H9 (cell line): ENCODE measurements around the gene GDI1. TPM values are rescaled to one million over a fixed set of nuclear protein-coding genes. Genes with fewer than 3 reads are reported as not detected.

ENCODE experiments used
- DNase-seq: peaks from one replicate; pipeline ENCODE4 v3.0.0-alpha.2; 2017
- H2AFZ ChIP-seq: one replicate; pipeline ENCODE4 v1.6.1; 2013; ENCODE audit warnings: mild to moderate bottlenecking, low read length, control low read depth, moderate library complexity
- H2AK5ac ChIP-seq: 2 replicates; pipeline ENCODE4 v1.6.1; 2013; ENCODE audit warnings: low read length, control low read depth, mixed read lengths; ENCODE audit not compliant: insufficient read length
- H2BK120ac ChIP-seq: one replicate; pipeline ENCODE4 v1.6.1; 2013; ENCODE audit warnings: low read depth, mild to moderate bottlenecking, low read length, control low read depth, inconsistent platforms; ENCODE audit not compliant: poor library complexity, severe bottlenecking
- H2BK12ac ChIP-seq: 2 replicates; pipeline ENCODE4 v1.6.1; 2013; ENCODE audit warnings: low read length, control low read depth, mixed read lengths, low read depth; ENCODE audit not compliant: insufficient read length
- H2BK15ac ChIP-seq: 2 replicates; pipeline ENCODE4 v1.6.1; 2013; ENCODE audit warnings: low read depth, low read length, control low read depth
- H2BK20ac ChIP-seq: one replicate; pipeline ENCODE4 v1.6.1; 2013; ENCODE audit warnings: low read depth, mild to moderate bottlenecking, low read length, control low read depth, inconsistent platforms; ENCODE audit not compliant: poor library complexity, severe bottlenecking
- H2BK5ac ChIP-seq: 2 replicates; pipeline ENCODE4 v1.6.1; 2013; ENCODE audit warnings: low read length, control low read depth, mixed read lengths; ENCODE audit not compliant: insufficient read length
- H3K14ac ChIP-seq: 2 replicates; pipeline ENCODE4 v1.6.1; 2013; ENCODE audit warnings: low read length, control low read depth; ENCODE audit not compliant: insufficient read depth
- H3K18ac ChIP-seq: 2 replicates; pipeline ENCODE4 v1.6.1; 2013; ENCODE audit warnings: low read depth, mild to moderate bottlenecking, mixed read lengths, low read length, control low read depth; ENCODE audit not compliant: insufficient read length
- H3K23ac ChIP-seq: 2 replicates; pipeline ENCODE4 v1.6.1; 2013; ENCODE audit warnings: low read length, control low read depth, mixed read lengths, low read depth; ENCODE audit not compliant: insufficient read length
- H3K23me2 ChIP-seq: 2 replicates; pipeline ENCODE4 v1.6.1; 2013; ENCODE audit warnings: low read depth, mild to moderate bottlenecking, mixed read lengths, low read length, control low read depth; ENCODE audit not compliant: insufficient read length, poor library complexity, severe bottlenecking
- H3K27ac ChIP-seq: 2 replicates; pipeline ENCODE4 v1.5.1; 2013; ENCODE audit warnings: low read length, control low read depth, mixed read lengths, low read depth; ENCODE audit not compliant: insufficient read length
- H3K27me3 ChIP-seq: 2 replicates; pipeline ENCODE4 v1.6.1; 2013; ENCODE audit warnings: low read length, control low read depth, inconsistent platforms; ENCODE audit not compliant: insufficient read depth
- H3K4ac ChIP-seq: 2 replicates; pipeline ENCODE4 v1.6.1; 2013; ENCODE audit warnings: low read depth, mild to moderate bottlenecking, control low read depth, inconsistent platforms, low read length, moderate library complexity
- H3K4me1 ChIP-seq: 2 replicates; pipeline ENCODE4 v1.6.1; 2013; ENCODE audit warnings: low read length, control low read depth, inconsistent platforms; ENCODE audit not compliant: insufficient read depth
- H3K4me2 ChIP-seq: 2 replicates; pipeline ENCODE4 v1.6.1; 2013; ENCODE audit warnings: low read length, control low read depth, mixed read lengths; ENCODE audit not compliant: insufficient read length, insufficient read depth
- H3K56ac ChIP-seq: 2 replicates; pipeline ENCODE4 v1.6.1; 2013; ENCODE audit warnings: low read depth, mild to moderate bottlenecking, mixed read lengths, low read length, control low read depth; ENCODE audit not compliant: insufficient read length
- H3K79me1 ChIP-seq: 2 replicates; pipeline ENCODE4 v1.6.1; 2013; ENCODE audit warnings: low read depth, mild to moderate bottlenecking, moderate library complexity, low read length, control low read depth, inconsistent platforms; ENCODE audit not compliant: insufficient read depth, poor library complexity, severe bottlenecking
- H3K79me2 ChIP-seq: 2 replicates; pipeline ENCODE4 v1.6.1; 2013; ENCODE audit warnings: low read length, control low read depth, inconsistent platforms; ENCODE audit not compliant: insufficient read depth
- H3K9ac ChIP-seq: 2 replicates; pipeline ENCODE4 v1.6.1; 2013; ENCODE audit warnings: low read length, control low read depth, mixed read lengths; ENCODE audit not compliant: insufficient read length; ENCODE audit errors: extremely low read depth
- H3K9me3 ChIP-seq: one replicate; pipeline ENCODE4 v1.6.1; 2013; ENCODE audit warnings: low read depth, low read length, inconsistent platforms; ENCODE audit not compliant: control insufficient read depth
- H3T11ph ChIP-seq: one replicate; pipeline ENCODE4 v1.6.1; 2013; ENCODE audit warnings: mild to moderate bottlenecking, low read length, control low read depth, inconsistent platforms
- H4K20me1 ChIP-seq: one replicate; pipeline ENCODE4 v1.6.1; 2013; ENCODE audit not compliant: control insufficient read depth, insufficient read length, insufficient read depth
- H4K5ac ChIP-seq: 2 replicates; pipeline ENCODE4 v1.6.1; 2013; ENCODE audit warnings: low read depth, mild to moderate bottlenecking, mixed read lengths, low read length, control low read depth; ENCODE audit not compliant: insufficient read length
- H4K8ac ChIP-seq: replicated peaks from 2 replicates; pipeline ENCODE4 v1.6.1; 2013; ENCODE audit warnings: low read length, control low read depth, mixed read lengths, low read depth; ENCODE audit not compliant: insufficient read length
- H4K91ac ChIP-seq: 2 replicates; pipeline ENCODE4 v1.6.1; 2013; ENCODE audit warnings: low read depth, mild to moderate bottlenecking, moderate library complexity, mixed read lengths, low read length, control low read depth; ENCODE audit not compliant: insufficient read length
- H3K27ac Mint-ChIP-seq, 3 experiments: 2 replicates in 2 of 3; 3 replicates in 1 of 3; pipeline ENCODE4 v1.8.0; 2020 to 2021; ENCODE audit warnings: mixed read lengths in 3 of 3, mild to moderate bottlenecking in 1 of 3, moderate library complexity in 1 of 3
- H3K27me3 Mint-ChIP-seq: 2 replicates; pipeline ENCODE4 v1.8.0; 2021; ENCODE audit warnings: low read depth, mild to moderate bottlenecking, moderate library complexity, mixed read lengths
- H3K36me3 Mint-ChIP-seq, 3 experiments: 2 replicates in 2 of 3; 3 replicates in 1 of 3; pipeline ENCODE4 v1.8.0; 2020 to 2021; ENCODE audit warnings: low read depth in 3 of 3, mixed read lengths in 3 of 3; ENCODE audit not compliant: insufficient read depth in 1 of 3
- H3K4me1 Mint-ChIP-seq, 2 experiments: 2 replicates each; pipeline ENCODE4 v1.8.0; 2020; ENCODE audit warnings: mixed read lengths in 2 of 2
- H3K4me3 Mint-ChIP-seq, 2 experiments: 2 replicates in 1 of 2; 3 replicates in 1 of 2; pipeline ENCODE4 v1.8.0; 2020 to 2021; ENCODE audit warnings: mild to moderate bottlenecking in 2 of 2, mixed read lengths in 2 of 2, moderate library complexity in 1 of 2
- H3K9me3 Mint-ChIP-seq, 2 experiments: 2 replicates in 1 of 2; 3 replicates in 1 of 2; pipeline ENCODE4 v1.8.0; 2020; ENCODE audit warnings: mild to moderate bottlenecking in 2 of 2, mixed read lengths in 2 of 2, moderate library complexity in 1 of 2
- WGBS: extraction: QIAGEN DNeasy Blood & Tissue Kit; methylation state at CpG from one replicate; pipeline ENCODE4 v1.1.7; 2013; ENCODE audit warnings: missing lambda C conversion rate, low lambda C conversion rate, mixed read lengths; ENCODE audit not compliant: insufficient read length; ENCODE audit errors: extremely low coverage; 5-methylcytosine and 5-hydroxymethylcytosine counted together
- total RNA-seq: library from RNA; stranded (reverse); gene quantifications from 2 replicates; pipeline ENCODE4 v1.2.1, GENCODE V29; 2021
- TF ChIP-seq, protein P1 (sequence below): fragments of 200-600 bp; sonication (generic); conservative IDR thresholded peaks from 3 replicates; pipeline ENCODE4 v1.8.0; 2021; ENCODE audit warnings: antibody characterized with exemption, mild to moderate bottlenecking

The GDI1 gene
- total RNA-seq, 1 experiment from 2014 or later, result 111 TPM

GRCh38 chrX:154446430-154446829 lies 9.5 kb downstream of the GDI1 start:
- H2AK5ac ChIP-seq, result no peak overlapping the region
- no peak overlapping the region for H3K18ac ChIP-seq
- no peak overlapping the region for H2BK5ac ChIP-seq
- no peaks in the 10 kb centered on the region for H3K4me1 ChIP-seq
- Mint-ChIP-seq H3K36me3 (peaks cover 33 to 65% (median 54%) of the 10 kb centered on the region in 3 experiments), H3K27me3 (no peaks in the 10 kb centered on the region; the same call in none of the 2 replicates), H3K4me3 (no peak overlapping the region), H3K4me1 (peaks cover 3 to 5% of the 10 kb centered on the region in 2 experiments; a peak in 2 of 4 replicates), H3K27ac (no peak overlapping the region), H3K9me3 (peaks cover 59 to 80% of the 10 kb centered on the region in 2 experiments)
- peaks cover 36% of the 10 kb centered on the region for H3K9me3 ChIP-seq
- H2AFZ ChIP-seq, result no peak overlapping the region
- no peak overlapping the region for H2BK20ac ChIP-seq
- TF ChIP-seq, protein P1, sequence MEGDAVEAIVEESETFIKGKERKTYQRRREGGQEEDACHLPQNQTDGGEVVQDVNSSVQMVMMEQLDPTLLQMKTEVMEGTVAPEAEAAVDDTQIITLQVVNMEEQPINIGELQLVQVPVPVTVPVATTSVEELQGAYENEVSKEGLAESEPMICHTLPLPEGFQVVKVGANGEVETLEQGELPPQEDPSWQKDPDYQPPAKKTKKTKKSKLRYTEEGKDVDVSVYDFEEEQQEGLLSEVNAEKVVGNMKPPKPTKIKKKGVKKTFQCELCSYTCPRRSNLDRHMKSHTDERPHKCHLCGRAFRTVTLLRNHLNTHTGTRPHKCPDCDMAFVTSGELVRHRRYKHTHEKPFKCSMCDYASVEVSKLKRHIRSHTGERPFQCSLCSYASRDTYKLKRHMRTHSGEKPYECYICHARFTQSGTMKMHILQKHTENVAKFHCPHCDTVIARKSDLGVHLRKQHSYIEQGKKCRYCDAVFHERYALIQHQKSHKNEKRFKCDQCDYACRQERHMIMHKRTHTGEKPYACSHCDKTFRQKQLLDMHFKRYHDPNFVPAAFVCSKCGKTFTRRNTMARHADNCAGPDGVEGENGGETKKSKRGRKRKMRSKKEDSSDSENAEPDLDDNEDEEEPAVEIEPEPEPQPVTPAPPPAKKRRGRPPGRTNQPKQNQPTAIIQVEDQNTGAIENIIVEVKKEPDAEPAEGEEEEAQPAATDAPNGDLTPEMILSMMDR, result no peak
- H4K5ac ChIP-seq, result no peak overlapping the region
- no peak overlapping the region for H3K4me2 ChIP-seq
- no peak overlapping the region for H2BK15ac ChIP-seq
- WGBS, result no CpG with 5 or more reads among the region's 12 CpGs
- H3K23me2 ChIP-seq, result peaks cover 2% of the 10 kb centered on the region
- no peak overlapping the region for H3T11ph ChIP-seq
- no peak overlapping the region for H3K27ac ChIP-seq
- H4K8ac ChIP-seq, result no peak overlapping the region
- no peak overlapping the region for H3K4ac ChIP-seq
- DNase-seq, result no peak
- no peak overlapping the region for H3K56ac ChIP-seq
- no peaks in the 10 kb centered on the region for H4K20me1 ChIP-seq
- no peak overlapping the region for H3K14ac ChIP-seq
- no peaks in the 10 kb centered on the region for H3K79me2 ChIP-seq
- no peak overlapping the region for H3K9ac ChIP-seq
- H2BK120ac ChIP-seq, result no peak overlapping the region
- H3K79me1 ChIP-seq, result no peaks in the 10 kb centered on the region
- H3K23ac ChIP-seq, result no peak overlapping the region
- H4K91ac ChIP-seq, result no peak overlapping the region
- H2BK12ac ChIP-seq, result no peak overlapping the region
- H3K27me3 ChIP-seq, result no peaks in the 10 kb centered on the region
